ENCODE measurements around the gene MFRP. TPM values are rescaled to one million over a fixed set of nuclear protein-coding genes. Genes with fewer than 3 reads are reported as not detected.

MFRP gene
- polyA plus RNA-seq, 1 experiment, result not detected

DNA sequence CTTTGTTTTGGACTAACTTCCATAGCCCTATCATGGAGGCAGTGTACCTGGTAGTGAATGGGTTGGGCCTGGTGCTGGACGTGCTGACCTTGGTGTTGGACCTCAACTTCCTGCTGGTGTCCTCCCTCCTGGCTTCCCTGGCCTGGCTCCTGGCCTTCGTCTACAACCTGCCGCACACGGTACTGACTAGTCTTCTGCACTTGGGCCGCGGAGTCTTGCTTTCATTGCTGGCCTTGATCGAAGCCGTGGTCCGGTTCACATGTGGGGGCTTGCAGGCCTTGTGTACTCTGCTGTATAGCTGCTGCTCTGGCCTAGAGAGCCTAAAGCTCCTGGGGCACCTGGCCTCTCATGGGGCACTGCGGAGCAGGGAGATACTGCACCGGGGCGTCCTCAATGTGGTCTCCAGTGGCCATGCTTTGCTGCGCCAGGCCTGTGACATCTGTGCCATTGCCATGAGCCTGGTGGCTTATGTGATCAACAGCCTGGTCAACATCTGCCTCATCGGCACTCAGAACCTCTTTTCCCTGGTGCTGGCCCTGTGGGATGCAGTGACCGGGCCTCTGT lies 11.3 kb downstream of the MFRP start:
- DNase-seq (ENCODE audit: low read depth, low spot score), result no peak
- Histone ChIP-seq H3K4me3 (ENCODE audit: low read depth, low read length) (peak overlapping the region; percentile 94), H3K9me3 (ENCODE audit: control insufficient read depth, insufficient read depth, low read length) (no peaks in the 10 kb centered on the region; the same call in 1 of the 2 replicates), H3K27ac (ENCODE audit: low read depth, low read length) (no peak overlapping the region), H3K27me3 (ENCODE audit: control insufficient read depth, insufficient read depth, low read length) (no peaks in the 10 kb centered on the region)
- ChIA-PET CTCF (interaction anchor here (0.6 to 6.3 kb wide), 3 partner anchors 13 to 129 kb away, joined by 5 to 55 read pairs (median 7); partner anchors contain the start of gene CBL), POLR2A (interaction anchor here (0.6 kb wide), 1 partner anchor 274 kb away, joined by 6 read pairs; no protein-coding TSS in a partner anchor)
- TF ChIP-seq, protein P1, sequence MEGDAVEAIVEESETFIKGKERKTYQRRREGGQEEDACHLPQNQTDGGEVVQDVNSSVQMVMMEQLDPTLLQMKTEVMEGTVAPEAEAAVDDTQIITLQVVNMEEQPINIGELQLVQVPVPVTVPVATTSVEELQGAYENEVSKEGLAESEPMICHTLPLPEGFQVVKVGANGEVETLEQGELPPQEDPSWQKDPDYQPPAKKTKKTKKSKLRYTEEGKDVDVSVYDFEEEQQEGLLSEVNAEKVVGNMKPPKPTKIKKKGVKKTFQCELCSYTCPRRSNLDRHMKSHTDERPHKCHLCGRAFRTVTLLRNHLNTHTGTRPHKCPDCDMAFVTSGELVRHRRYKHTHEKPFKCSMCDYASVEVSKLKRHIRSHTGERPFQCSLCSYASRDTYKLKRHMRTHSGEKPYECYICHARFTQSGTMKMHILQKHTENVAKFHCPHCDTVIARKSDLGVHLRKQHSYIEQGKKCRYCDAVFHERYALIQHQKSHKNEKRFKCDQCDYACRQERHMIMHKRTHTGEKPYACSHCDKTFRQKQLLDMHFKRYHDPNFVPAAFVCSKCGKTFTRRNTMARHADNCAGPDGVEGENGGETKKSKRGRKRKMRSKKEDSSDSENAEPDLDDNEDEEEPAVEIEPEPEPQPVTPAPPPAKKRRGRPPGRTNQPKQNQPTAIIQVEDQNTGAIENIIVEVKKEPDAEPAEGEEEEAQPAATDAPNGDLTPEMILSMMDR (IDR thresholded peaks at IDR 0.05; ENCODE audit: low read depth, low read length), result no peak

DNA sequence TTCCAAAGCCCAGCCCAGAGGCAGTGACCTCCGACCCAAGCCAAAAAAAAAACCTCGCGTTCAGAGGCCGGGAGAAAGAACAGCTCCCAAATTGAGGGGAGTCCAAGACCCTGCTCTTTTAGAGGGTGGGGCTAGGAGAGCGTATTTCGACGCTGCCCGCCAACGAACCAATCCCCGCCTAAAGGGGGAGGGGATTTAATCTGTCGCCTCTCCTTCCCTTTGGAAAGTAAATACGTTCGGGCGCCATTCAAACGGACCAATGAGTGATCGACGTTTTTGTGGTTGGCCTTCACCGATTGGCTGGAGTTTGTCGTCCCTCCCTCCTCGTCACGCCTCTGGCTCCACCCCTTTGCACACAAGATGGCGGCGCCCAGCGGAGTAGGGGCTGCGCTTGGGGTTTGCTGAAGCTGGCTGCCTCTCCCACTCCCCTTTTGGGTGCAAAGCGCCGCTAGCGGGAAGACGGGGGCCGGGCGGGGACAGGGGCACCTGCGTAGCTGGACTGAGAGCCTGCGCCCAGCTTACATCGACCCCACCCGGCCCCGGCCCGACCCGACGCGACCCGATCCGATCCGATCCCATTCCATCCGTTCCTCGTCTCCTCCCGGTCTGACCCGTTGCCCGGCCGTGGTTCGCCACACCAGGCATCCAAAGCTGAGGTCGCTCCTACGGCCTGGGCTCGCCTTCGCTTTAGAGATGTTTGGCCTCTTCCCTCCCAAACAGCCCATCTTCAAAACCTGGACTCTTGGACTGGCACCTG lies 12.2 kb downstream of the MFRP start, which contains the start of gene RNF26:
RNF26 (plus strand) TSS at position 354 of the 757 bp plus-strand sequence. CDS start 596 bp downstream, outside the sequence.
- ChIA-PET POLR2A (interaction anchor here (1.3 kb wide), 2 partner anchors 13 to 18 kb away, joined by 3 to 5 read pairs; partner anchors contain the start of gene MCAM), CTCF (interaction anchor here (0.6 to 6.3 kb wide), 3 partner anchors 12 to 128 kb away, joined by 5 to 55 read pairs (median 7); partner anchors contain the start of gene CBL)
- Histone ChIP-seq H3K27me3 (ENCODE audit: control insufficient read depth, insufficient read depth, low read length) (no peaks in the 10 kb centered on the region), H3K9me3 (ENCODE audit: control insufficient read depth, insufficient read depth, low read length) (no peaks in the 10 kb centered on the region; the same call in 1 of the 2 replicates), H3K27ac (ENCODE audit: low read depth, low read length) (peak within 1 kb of the TSS; percentile 57), H3K4me3 (ENCODE audit: low read depth, low read length) (peak within 1 kb of the TSS; percentile 94)
- peak; percentile 93 for DNase-seq (ENCODE audit: low read depth, low spot score)
- TF ChIP-seq, protein P1 (IDR thresholded peaks at IDR 0.05; ENCODE audit: low read depth, low read length), result no peak

DNA sequence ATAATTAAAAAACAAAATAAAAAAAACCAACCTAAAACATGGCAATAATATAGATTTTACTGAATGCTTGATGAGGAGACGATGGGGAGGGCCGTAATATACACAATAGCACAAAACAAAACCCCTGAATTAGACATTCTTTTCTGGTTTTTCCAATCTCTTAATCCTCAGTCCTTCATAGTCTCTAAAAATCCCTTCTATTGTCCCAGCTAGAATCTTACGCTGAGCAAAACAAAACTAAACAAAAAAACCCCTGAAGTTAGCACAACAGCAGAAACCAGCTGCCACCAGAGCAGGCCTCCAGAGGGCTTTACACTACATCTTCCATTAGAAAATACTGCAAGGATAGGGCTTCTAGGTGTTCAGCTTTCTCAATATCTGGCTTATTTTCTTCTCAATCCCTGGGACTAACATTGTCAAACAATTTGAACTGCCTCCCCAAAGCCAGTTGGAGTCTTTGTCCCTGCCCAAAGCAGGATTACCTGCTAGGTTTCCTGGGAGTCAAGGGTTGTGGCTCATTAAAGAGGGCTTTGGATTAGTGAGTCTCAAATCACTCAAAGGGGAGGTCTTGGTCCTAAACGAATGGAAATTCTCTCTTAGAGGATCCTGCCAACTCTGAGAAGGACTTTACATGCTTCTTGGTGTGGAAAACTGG lies 14.3 kb downstream of the MFRP start:
- Histone ChIP-seq H3K4me3 (ENCODE audit: low read depth, low read length) (no peak overlapping the region), H3K9me3 (ENCODE audit: control insufficient read depth, insufficient read depth, low read length) (no peaks in the 10 kb centered on the region; the same call in 1 of the 2 replicates), H3K27me3 (ENCODE audit: control insufficient read depth, insufficient read depth, low read length) (no peaks in the 10 kb centered on the region), H3K27ac (ENCODE audit: low read depth, low read length) (no peak overlapping the region)
- no peak for DNase-seq (ENCODE audit: low read depth, low spot score)
- ChIA-PET POLR2A (no interaction called here), CTCF (interaction anchor here (1.3 to 6.3 kb wide), 2 partner anchors 8 to 10 kb away, joined by 5 to 55 read pairs; no protein-coding TSS in a partner anchor)
- TF ChIP-seq, protein P1 (IDR thresholded peaks at IDR 0.05; ENCODE audit: low read depth, low read length), result no peak

DNA sequence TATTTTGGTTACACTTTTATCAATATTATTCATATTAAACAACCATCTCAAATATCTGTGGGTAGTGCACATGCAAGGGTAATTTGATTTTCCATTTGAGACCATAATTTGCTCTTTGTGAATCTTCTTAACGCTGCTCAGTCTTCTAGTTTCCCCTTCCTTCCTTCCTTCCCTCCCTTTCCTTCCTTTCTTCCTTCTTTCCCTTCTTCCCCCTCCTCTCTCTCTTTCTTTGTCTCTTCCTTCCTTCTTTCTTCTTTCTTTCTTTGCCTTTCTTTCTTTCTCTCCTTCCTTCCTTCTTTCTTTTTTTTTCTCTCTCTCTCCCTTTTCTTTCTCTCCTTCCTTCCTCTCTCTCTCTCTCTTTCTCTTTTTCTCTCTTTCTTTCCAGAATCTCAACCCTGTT lies 16.3 kb downstream of the MFRP start:
- TF ChIP-seq, protein P1 (IDR thresholded peaks at IDR 0.05; ENCODE audit: low read depth, low read length), result no peak
- H3K9me3 ChIP-seq (ENCODE audit: control insufficient read depth, insufficient read depth, low read length), result no peaks in the 10 kb centered on the region; the same call in 1 of the 2 replicates
- DNase-seq (ENCODE audit: low read depth, low spot score), result no peak
- no peak overlapping the region for H3K4me3 ChIP-seq (ENCODE audit: low read depth, low read length)
- CTCF ChIA-PET, result interaction anchor here (6.3 kb wide), 1 partner anchor 8 kb away, joined by 55 read pairs; no protein-coding TSS in a partner anchor
- POLR2A ChIA-PET, result no interaction called here
- no peaks in the 10 kb centered on the region for H3K27me3 ChIP-seq (ENCODE audit: control insufficient read depth, insufficient read depth, low read length)
- H3K27ac ChIP-seq (ENCODE audit: low read depth, low read length), result no peak overlapping the region
